HEK293 (cell line): ENCODE data around the gene MXRA8.

ENCODE experiments used
- CTCF ChIA-PET: fragments of 350-600 bp; formaldehyde crosslinking; extraction: SDS; loops from one replicate; lab custom pipeline; 2021; ENCODE audit warnings: antibody characterized with exemption; lab: Yijun Ruan, JAX
- POLR2A ChIA-PET: fragments of 300-600 bp; formaldehyde crosslinking; extraction: SDS; loops from one replicate; lab custom pipeline; 2020; ENCODE audit warnings: antibody characterized with exemption, inconsistent platforms; lab: Yijun Ruan, JAX
- H3K27ac ChIP-seq: fragments of 200-500 bp; sonication (Bioruptor generic); 2 replicates; pipeline ENCODE4 v1.5.1; 2014; ENCODE audit warnings: low read depth, low read length, control low read depth, inconsistent platforms; ENCODE audit errors: extremely low read depth
- H3K36me3 ChIP-seq, 2 experiments: fragments of 200-500 bp in 1 of 2; sonication (Bioruptor generic) in 1 of 2; 1 replicate in 1 of 2; 2 replicates in 1 of 2; pipeline ENCODE4 v1.5.1; 2014 to 2017; ENCODE audit warnings: inconsistent platforms in 2 of 2, low read length in 2 of 2; ENCODE audit not compliant: control insufficient read depth in 2 of 2, insufficient read depth in 1 of 2
- H3K4me1 ChIP-seq: fragments of 200-500 bp; sonication (Bioruptor generic); 2 replicates; pipeline ENCODE4 v1.5.1; 2014; ENCODE audit warnings: mild to moderate bottlenecking, low read length, inconsistent platforms; ENCODE audit not compliant: control insufficient read depth, insufficient read depth
- H3K4me3 ChIP-seq: 2 replicates; pipeline ENCODE4 v1.5.1; 2011; ENCODE audit warnings: low read depth, mild to moderate bottlenecking, control low read depth, low read length, moderate library complexity
- H3K9me3 ChIP-seq: fragments of 200-500 bp; sonication (Bioruptor generic); 2 replicates; pipeline ENCODE4 v1.5.1; 2014; ENCODE audit warnings: low read depth, low read length, inconsistent platforms; ENCODE audit not compliant: control insufficient read depth, insufficient read depth
- CTCF ChIP-seq: fragments of 450-650 bp; formaldehyde crosslinking; IDR thresholded peaks from 2 replicates; pipeline ENCODE4 v1.5.1; 2016; ENCODE audit warnings: missing biosample characterization, missing genetic modification characterization
- GLIS2 ChIP-seq: fragments of 450-650 bp; formaldehyde crosslinking; IDR thresholded peaks from 2 replicates; pipeline ENCODE4 v1.5.1; 2016; ENCODE audit warnings: missing biosample characterization, missing genetic modification characterization
- WT1 ChIP-seq: fragments of 450-650 bp; formaldehyde crosslinking; IDR thresholded peaks from 2 replicates; pipeline ENCODE4 v1.5.1; 2016; ENCODE audit warnings: missing biosample characterization, missing genetic modification characterization
- ZBTB1 ChIP-seq: fragments of 450-650 bp; formaldehyde crosslinking; IDR thresholded peaks from 2 replicates; pipeline ENCODE4 v1.5.1; 2016; ENCODE audit warnings: missing biosample characterization, missing genetic modification characterization
- ZBTB11 ChIP-seq: fragments of 450-650 bp; formaldehyde crosslinking; conservative IDR thresholded peaks from 2 replicates; pipeline ENCODE4 v1.5.1; 2016; ENCODE audit warnings: low read depth, missing biosample characterization, missing genetic modification characterization
- ZBTB26 ChIP-seq: fragments of 450-650 bp; formaldehyde crosslinking; optimal IDR thresholded peaks from 2 replicates; pipeline ENCODE3; 2016; ENCODE audit warnings: missing biosample characterization, mild to moderate bottlenecking, missing genetic modification characterization
- ZBTB44 ChIP-seq: fragments of 450-650 bp; IDR thresholded peaks from 2 replicates; pipeline ENCODE4 v1.5.1; 2018; ENCODE audit warnings: missing biosample characterization, mild to moderate bottlenecking, missing genetic modification characterization
- ZBTB48 ChIP-seq: fragments of 450-650 bp; formaldehyde crosslinking; IDR thresholded peaks from 2 replicates; pipeline ENCODE4 v1.5.1; 2016; ENCODE audit warnings: missing biosample characterization, missing genetic modification characterization
- ZFP69B ChIP-seq: fragments of 450-650 bp; formaldehyde crosslinking; IDR thresholded peaks from 2 replicates; pipeline ENCODE4 v1.5.1; 2016; ENCODE audit warnings: missing biosample characterization, missing genetic modification characterization
- ZNF121 ChIP-seq: fragments of 450-650 bp; formaldehyde crosslinking; IDR thresholded peaks from 2 replicates; pipeline ENCODE4 v1.5.1; 2016; ENCODE audit warnings: missing biosample characterization, missing genetic modification characterization
- ZNF138 ChIP-seq: fragments of 450-650 bp; formaldehyde crosslinking; IDR thresholded peaks from 2 replicates; pipeline ENCODE4 v1.5.1; 2016; ENCODE audit warnings: missing biosample characterization, missing genetic modification characterization, borderline replicate concordance
- ZNF266 ChIP-seq: fragments of 450-650 bp; formaldehyde crosslinking; IDR thresholded peaks from 2 replicates; pipeline ENCODE4 v1.5.1; 2016; ENCODE audit warnings: missing biosample characterization, missing genetic modification characterization, low read depth
- ZNF335 ChIP-seq: fragments of 450-650 bp; formaldehyde crosslinking; conservative IDR thresholded peaks from 2 replicates; pipeline ENCODE4 v1.5.1; 2016; ENCODE audit warnings: missing biosample characterization, missing genetic modification characterization
- ZNF366 ChIP-seq: fragments of 450-650 bp; formaldehyde crosslinking; conservative IDR thresholded peaks from 2 replicates; pipeline ENCODE4 v1.5.1; 2016; ENCODE audit warnings: missing biosample characterization, missing genetic modification characterization
- ZNF394 ChIP-seq: fragments of 450-650 bp; formaldehyde crosslinking; IDR thresholded peaks from 2 replicates; pipeline ENCODE4 v1.5.1; 2016; ENCODE audit warnings: missing biosample characterization, missing genetic modification characterization, mild to moderate bottlenecking, moderate library complexity, borderline replicate concordance
- ZNF426 ChIP-seq: fragments of 450-650 bp; formaldehyde crosslinking; IDR thresholded peaks from 2 replicates; pipeline ENCODE4 v1.5.1; 2017; ENCODE audit warnings: missing biosample characterization, missing genetic modification characterization, mild to moderate bottlenecking, inconsistent platforms, moderate library complexity
- ZNF433 ChIP-seq: fragments of 450-650 bp; formaldehyde crosslinking; IDR thresholded peaks from 2 replicates; pipeline ENCODE4 v1.5.1; 2016; ENCODE audit warnings: missing biosample characterization, missing genetic modification characterization, low read depth
- ZNF501 ChIP-seq: fragments of 450-650 bp; formaldehyde crosslinking; IDR thresholded peaks from 2 replicates; pipeline ENCODE4 v1.5.1; 2016; ENCODE audit warnings: missing biosample characterization, missing genetic modification characterization
- ZNF660 ChIP-seq: fragments of 450-650 bp; IDR thresholded peaks from 2 replicates; pipeline ENCODE4 v1.5.1; 2018; ENCODE audit warnings: missing biosample characterization, mild to moderate bottlenecking, missing genetic modification characterization
- ZNF701 ChIP-seq: fragments of 450-650 bp; formaldehyde crosslinking; IDR thresholded peaks from 2 replicates; pipeline ENCODE4 v1.5.1; 2016; ENCODE audit warnings: missing biosample characterization, missing genetic modification characterization
- TF ChIP-seq, protein P1 (sequence below): fragments of 450-650 bp; formaldehyde crosslinking; IDR thresholded peaks from 2 replicates; pipeline ENCODE4 v1.5.1; 2017; ENCODE audit warnings: missing biosample characterization, mild to moderate bottlenecking, missing genetic modification characterization, moderate library complexity
- TF ChIP-seq, protein P2 (sequence below): fragments of 450-650 bp; formaldehyde crosslinking; IDR thresholded peaks from 2 replicates; pipeline ENCODE4 v1.5.1; 2017; ENCODE audit warnings: missing biosample characterization, missing genetic modification characterization
- TF ChIP-seq, protein P3 (sequence below): fragments of 450-650 bp; formaldehyde crosslinking; IDR thresholded peaks from 2 replicates; pipeline ENCODE4 v1.5.1; 2017; ENCODE audit warnings: missing biosample characterization, missing genetic modification characterization

Gene MXRA8

DNA sequence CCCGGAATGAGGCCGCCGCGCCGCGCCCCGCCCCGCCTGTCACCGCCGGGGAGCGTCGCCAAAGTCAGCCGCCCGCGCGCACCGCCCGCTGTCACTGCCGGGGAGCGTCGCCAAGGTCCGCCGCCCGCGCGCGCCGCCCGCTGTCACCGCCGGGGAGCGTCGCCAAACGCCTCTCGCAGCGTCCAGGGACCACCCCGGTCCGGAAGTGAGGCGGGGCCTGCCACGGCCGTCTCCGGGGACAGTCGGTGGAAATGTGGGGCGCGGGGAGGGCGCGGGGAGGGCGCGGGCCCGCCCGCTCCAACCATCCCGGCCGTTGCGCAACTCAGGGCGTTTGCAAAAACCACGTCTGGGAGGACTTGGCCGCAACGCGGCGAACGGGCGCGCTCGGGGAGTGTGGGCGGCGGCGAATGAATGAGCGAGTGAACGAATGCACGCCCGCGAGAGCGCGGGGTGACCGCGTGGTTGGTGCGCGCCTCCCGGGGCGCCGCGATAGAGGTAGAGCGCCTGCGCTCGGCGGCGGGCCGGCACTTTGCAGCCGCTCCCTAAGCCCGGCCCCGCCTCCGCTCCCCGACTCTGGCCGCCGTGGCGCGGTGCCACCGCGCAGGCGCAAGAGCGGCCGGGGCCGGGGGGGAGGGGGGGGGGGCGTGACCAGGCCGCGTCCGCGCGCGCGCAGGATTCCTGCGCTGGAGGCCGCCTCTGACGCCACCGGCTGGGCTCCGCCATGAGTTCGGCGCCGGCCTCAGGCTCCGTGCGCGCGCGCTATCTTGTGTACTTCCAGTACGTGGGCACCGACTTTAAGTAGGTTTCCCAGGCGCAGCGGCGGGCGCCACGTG lies 50.2 kb downstream of the MXRA8 start, which contains the start of the genes ACAP3 and PUSL1:
Gene ACAP3, minus strand, starts transcription at position 8 of the 833 bp plus-strand sequence. CDS start 115 bp downstream, outside the sequence.
Gene PUSL1, plus strand, starts transcription at position 675 of the 833 bp plus-strand sequence. Its CDS starts 47 bp downstream, at position 722.
- Histone ChIP-seq H3K27ac (peak within 1 kb of the TSS; percentile 96), H3K36me3 (peaks cover 0 to 44% of the 10 kb centered on the region in 2 experiments; a peak in 1 of 3 replicates), H3K4me3 (peak within 1 kb of the TSS; percentile 81), H3K9me3 (no peaks in the 10 kb centered on the region), H3K4me1 (peaks cover 20% of the 10 kb centered on the region)
- POLR2A ChIA-PET: no interaction called here
- CTCF ChIA-PET: no interaction called here
- peak; percentile 61; the same call in 1 of the 2 replicates for TF ChIP-seq ZBTB11 (tag by site-specific recombination)
- no peak for TF ChIP-seq ZNF701
- TF ChIP-seq, protein P1, sequence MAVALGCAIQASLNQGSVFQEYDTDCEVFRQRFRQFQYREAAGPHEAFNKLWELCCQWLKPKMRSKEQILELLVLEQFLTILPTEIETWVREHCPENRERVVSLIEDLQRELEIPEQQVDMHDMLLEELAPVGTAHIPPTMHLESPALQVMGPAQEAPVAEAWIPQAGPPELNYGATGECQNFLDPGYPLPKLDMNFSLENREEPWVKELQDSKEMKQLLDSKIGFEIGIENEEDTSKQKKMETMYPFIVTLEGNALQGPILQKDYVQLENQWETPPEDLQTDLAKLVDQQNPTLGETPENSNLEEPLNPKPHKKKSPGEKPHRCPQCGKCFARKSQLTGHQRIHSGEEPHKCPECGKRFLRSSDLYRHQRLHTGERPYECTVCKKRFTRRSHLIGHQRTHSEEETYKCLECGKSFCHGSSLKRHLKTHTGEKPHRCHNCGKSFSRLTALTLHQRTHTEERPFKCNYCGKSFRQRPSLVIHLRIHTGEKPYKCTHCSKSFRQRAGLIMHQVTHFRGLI: peak; percentile 48; the same call in 1 of the 2 replicates
- TF ChIP-seq ZNF335: peak; percentile 72
- TF ChIP-seq, protein P2, sequence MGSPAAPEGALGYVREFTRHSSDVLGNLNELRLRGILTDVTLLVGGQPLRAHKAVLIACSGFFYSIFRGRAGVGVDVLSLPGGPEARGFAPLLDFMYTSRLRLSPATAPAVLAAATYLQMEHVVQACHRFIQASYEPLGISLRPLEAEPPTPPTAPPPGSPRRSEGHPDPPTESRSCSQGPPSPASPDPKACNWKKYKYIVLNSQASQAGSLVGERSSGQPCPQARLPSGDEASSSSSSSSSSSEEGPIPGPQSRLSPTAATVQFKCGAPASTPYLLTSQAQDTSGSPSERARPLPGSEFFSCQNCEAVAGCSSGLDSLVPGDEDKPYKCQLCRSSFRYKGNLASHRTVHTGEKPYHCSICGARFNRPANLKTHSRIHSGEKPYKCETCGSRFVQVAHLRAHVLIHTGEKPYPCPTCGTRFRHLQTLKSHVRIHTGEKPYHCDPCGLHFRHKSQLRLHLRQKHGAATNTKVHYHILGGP (tag by site-specific recombination): no peak
- TF ChIP-seq ZBTB1 (tag by site-specific recombination): peak; percentile 87; the same call in 1 of the 2 replicates
- no peak; the same call in 1 of the 2 replicates for TF ChIP-seq WT1
- TF ChIP-seq, protein P3, sequence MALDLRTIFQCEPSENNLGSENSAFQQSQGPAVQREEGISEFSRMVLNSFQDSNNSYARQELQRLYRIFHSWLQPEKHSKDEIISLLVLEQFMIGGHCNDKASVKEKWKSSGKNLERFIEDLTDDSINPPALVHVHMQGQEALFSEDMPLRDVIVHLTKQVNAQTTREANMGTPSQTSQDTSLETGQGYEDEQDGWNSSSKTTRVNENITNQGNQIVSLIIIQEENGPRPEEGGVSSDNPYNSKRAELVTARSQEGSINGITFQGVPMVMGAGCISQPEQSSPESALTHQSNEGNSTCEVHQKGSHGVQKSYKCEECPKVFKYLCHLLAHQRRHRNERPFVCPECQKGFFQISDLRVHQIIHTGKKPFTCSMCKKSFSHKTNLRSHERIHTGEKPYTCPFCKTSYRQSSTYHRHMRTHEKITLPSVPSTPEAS: no peak
- TF ChIP-seq ZNF433: no peak
- no peak for TF ChIP-seq ZNF426 (tag by site-specific recombination)
- peak; percentile 68 for TF ChIP-seq ZFP69B (tag by site-specific recombination)
- peak; percentile 47; the same call in 1 of the 2 replicates for TF ChIP-seq CTCF
- 0 out of 2 replicates have a peak, but pooled peaks have one; percentile 40 for TF ChIP-seq ZNF121 (tag by site-specific recombination)
- TF ChIP-seq ZNF138 (tag by site-specific recombination): no peak
- peak; percentile 95 for TF ChIP-seq ZNF366
- peak; percentile 98 for TF ChIP-seq GLIS2
- peak; percentile 100 for TF ChIP-seq ZBTB48 (tag by site-specific recombination)
- no peak; the same call in 1 of the 2 replicates for TF ChIP-seq ZNF394 (tag by site-specific recombination)
- TF ChIP-seq ZNF266: no peak
- TF ChIP-seq ZNF660 (tag by site-specific recombination): peak; percentile 74; the same call in 1 of the 2 replicates
- TF ChIP-seq ZNF501: peak; percentile 54
- peak; percentile 96 for TF ChIP-seq ZBTB26 (tag by site-specific recombination)
- peak; percentile 42; the same call in 1 of the 2 replicates for TF ChIP-seq ZBTB44
